Breast epithelium (tissue), 4 donors: ENCODE data around the gene KRTAP4-9. TPM values are rescaled to one million over a fixed set of nuclear protein-coding genes. Genes with fewer than 3 reads are reported as not detected.

Source experiments
- DNase-seq, 2 donors: peaks; one replicate each; pipeline ENCODE4 v3.0.0-alpha.2; 2019; ENCODE audit warnings: low spot score in 2 of 2
- H3K27ac ChIP-seq, 2 donors: fragments of 200-600 bp; sonication (generic) in 1 of 2; one replicate each; pipeline ENCODE4 v1.5.1; 2016 to 2019; ENCODE audit warnings: mild to moderate bottlenecking in 1 of 2
- H3K27me3 ChIP-seq, 2 donors: fragments of 200-600 bp; sonication (generic) in 1 of 2; one replicate each; pipeline versions ENCODE4 v1.5.1 to v1.6.0; 2017 to 2019; ENCODE audit warnings: control low read depth in 1 of 2, mild to moderate bottlenecking in 1 of 2
- H3K36me3 ChIP-seq: fragments of 200-600 bp; one replicate; pipeline ENCODE4 v1.5.1; 2019
- H3K4me1 ChIP-seq, 2 donors: fragments of 200-600 bp; sonication (generic); one replicate each; pipeline ENCODE4 v1.5.1; 2016 to 2019; ENCODE audit warnings: control low read depth in 1 of 2
- H3K4me3 ChIP-seq, 3 donors: fragments of 200-600 bp; sonication (generic); 1 replicate in 2 of 3; 2 replicates in 1 of 3; pipeline ENCODE4 v1.5.1; 2016 to 2019; ENCODE audit warnings: mild to moderate bottlenecking in 3 of 3, moderate library complexity in 2 of 3
- H3K9me3 ChIP-seq, 2 donors: fragments of 200-600 bp; sonication (generic) in 1 of 2; one replicate each; pipeline ENCODE4 v1.5.1; 2016 to 2019; ENCODE audit warnings: control low read depth in 1 of 2
- POLR2A ChIP-seq: fragments of 450-650 bp; IDR thresholded peaks from one replicate; pipeline ENCODE4 v1.6.1; 2016; ENCODE audit warnings: antibody characterized with exemption, mild to moderate bottlenecking, moderate library complexity
- POLR2AphosphoS5 ChIP-seq, 3 donors: sonication (generic); formaldehyde crosslinking; IDR thresholded peaks; one replicate each; pipeline ENCODE4 v1.6.1; 2017; ENCODE audit warnings: antibody characterized with exemption in 3 of 3
- intact Hi-C: fragments of 100-400 bp; cut with DNase I; formaldehyde crosslinking; loops from one replicate; pipeline ENCODE4 v1.15.1; 2023; ENCODE audit warnings: low total_unique reads
- total RNA-seq, 3 donors: library from RNA; depleted of rRNA; stranded (reverse); fragments of >200 nt; gene quantifications; one replicate each; pipeline ENCODE4 v1.1.0, GENCODE V29; 2016
- TF ChIP-seq, protein P1 (sequence below), 3 donors: fragments of 450-650 bp; IDR thresholded peaks; one replicate each; pipeline ENCODE4 v1.5.1; 2016 to 2017; ENCODE audit warnings: antibody characterized with exemption in 3 of 3, mild to moderate bottlenecking in 3 of 3, moderate library complexity in 3 of 3

The KRTAP4-9 gene
- total RNA-seq, 3 donors from 2014 or later = not detected

- no peak for DNase-seq
- TF ChIP-seq, protein P1, sequence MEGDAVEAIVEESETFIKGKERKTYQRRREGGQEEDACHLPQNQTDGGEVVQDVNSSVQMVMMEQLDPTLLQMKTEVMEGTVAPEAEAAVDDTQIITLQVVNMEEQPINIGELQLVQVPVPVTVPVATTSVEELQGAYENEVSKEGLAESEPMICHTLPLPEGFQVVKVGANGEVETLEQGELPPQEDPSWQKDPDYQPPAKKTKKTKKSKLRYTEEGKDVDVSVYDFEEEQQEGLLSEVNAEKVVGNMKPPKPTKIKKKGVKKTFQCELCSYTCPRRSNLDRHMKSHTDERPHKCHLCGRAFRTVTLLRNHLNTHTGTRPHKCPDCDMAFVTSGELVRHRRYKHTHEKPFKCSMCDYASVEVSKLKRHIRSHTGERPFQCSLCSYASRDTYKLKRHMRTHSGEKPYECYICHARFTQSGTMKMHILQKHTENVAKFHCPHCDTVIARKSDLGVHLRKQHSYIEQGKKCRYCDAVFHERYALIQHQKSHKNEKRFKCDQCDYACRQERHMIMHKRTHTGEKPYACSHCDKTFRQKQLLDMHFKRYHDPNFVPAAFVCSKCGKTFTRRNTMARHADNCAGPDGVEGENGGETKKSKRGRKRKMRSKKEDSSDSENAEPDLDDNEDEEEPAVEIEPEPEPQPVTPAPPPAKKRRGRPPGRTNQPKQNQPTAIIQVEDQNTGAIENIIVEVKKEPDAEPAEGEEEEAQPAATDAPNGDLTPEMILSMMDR (IDR thresholded peaks at IDR 0.05) = no peak
- TF ChIP-seq POLR2AphosphoS5 (IDR thresholded peaks at IDR 0.05) (no peak), POLR2A (no peak)
- H3K36me3 ChIP-seq = no peaks in the 10 kb centered on the region
- H3K27ac ChIP-seq = no peak within 1 kb of the TSS
- no peaks in the 10 kb centered on the region for H3K4me1 ChIP-seq
- no peak within 1 kb of the TSS for H3K4me3 ChIP-seq
- intact Hi-C loops = no loop called here
- H3K27me3 ChIP-seq = no peaks in the 10 kb centered on the region
- H3K9me3 ChIP-seq = no peaks in the 10 kb centered on the region
Measured at GRCh38 chr17:41149652-41149985, 44.4 kb downstream of the KRTAP4-9 start, which contains the start of gene KRTAP4-5. KRTAP4-5 (minus strand) TSS chr17:41149825; CDS start chr17:41149767, 58 bp downstream.

DNA sequence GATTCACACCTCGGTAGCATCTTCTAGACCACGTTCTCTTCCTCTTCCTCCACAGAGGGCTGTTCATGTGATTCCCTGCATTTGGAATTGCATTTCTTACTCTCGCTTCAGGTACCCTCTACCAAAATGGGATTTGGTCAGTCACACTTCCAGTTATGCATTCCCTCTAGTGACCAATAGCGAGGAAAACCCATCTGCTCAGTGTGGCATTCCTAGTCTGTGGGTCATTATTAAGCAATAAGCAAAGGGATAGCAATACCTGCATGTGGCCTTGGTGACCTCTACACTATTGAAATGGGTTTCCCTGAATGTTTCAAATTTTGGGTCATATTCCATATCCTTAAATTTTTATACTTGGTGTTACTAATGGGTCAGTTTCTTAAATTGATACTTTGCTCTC, 44.8 kb downstream of the KRTAP4-9 start:
- TF ChIP-seq, protein P1 (IDR thresholded peaks at IDR 0.05) = no peak
- TF ChIP-seq POLR2AphosphoS5 (IDR thresholded peaks at IDR 0.05) = no peak
- TF ChIP-seq POLR2A = no peak
- Histone ChIP-seq H3K4me3 (no peak overlapping the region), H3K9me3 (no peaks in the 10 kb centered on the region), H3K4me1 (no peaks in the 10 kb centered on the region), H3K27ac (no peak overlapping the region), H3K27me3 (no peaks in the 10 kb centered on the region), H3K36me3 (no peaks in the 10 kb centered on the region)
- no peak for DNase-seq
- intact Hi-C loops = no loop called here

GRCh38 chr17:41151525-41151924, 46.3 kb downstream of the KRTAP4-9 start:
- intact Hi-C loops = no loop called here
- H3K9me3 ChIP-seq = no peaks in the 10 kb centered on the region
- no peak for TF ChIP-seq POLR2A
- no peak for DNase-seq
- no peaks in the 10 kb centered on the region for H3K36me3 ChIP-seq
- H3K4me1 ChIP-seq = no peaks in the 10 kb centered on the region
- no peaks in the 10 kb centered on the region for H3K27me3 ChIP-seq
- no peak overlapping the region for H3K4me3 ChIP-seq
- no peak overlapping the region for H3K27ac ChIP-seq

DNA sequence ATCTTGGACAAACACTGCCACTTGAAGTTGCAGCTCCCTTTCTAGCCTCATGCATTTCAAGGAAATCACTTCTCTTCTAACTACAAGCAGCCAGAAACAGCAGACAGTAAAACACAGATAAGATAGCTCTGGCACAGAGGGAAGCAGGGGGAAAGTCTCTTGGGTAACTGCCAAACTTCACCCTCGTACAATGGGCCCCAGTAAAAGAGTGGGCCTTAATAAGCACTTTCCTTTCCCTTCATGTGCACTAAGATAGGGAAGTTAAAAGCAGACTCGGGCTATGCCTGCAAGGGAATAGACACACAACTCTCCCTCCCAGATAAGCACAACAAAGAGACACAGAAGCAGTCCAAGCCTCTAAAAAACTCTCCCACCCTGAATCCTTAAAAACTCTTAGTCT, 48.7 kb downstream of the KRTAP4-9 start:
- Histone ChIP-seq H3K27ac (no peak overlapping the region), H3K4me1 (no peaks in the 10 kb centered on the region), H3K9me3 (no peaks in the 10 kb centered on the region), H3K36me3 (no peaks in the 10 kb centered on the region), H3K27me3 (no peaks in the 10 kb centered on the region), H3K4me3 (no peak overlapping the region)
- no peak for DNase-seq
- TF ChIP-seq, protein P1 (IDR thresholded peaks at IDR 0.05) = no peak
- TF ChIP-seq POLR2A (no peak), POLR2AphosphoS5 (IDR thresholded peaks at IDR 0.05) (no peak)
- intact Hi-C loops = no loop called here

Other genes with a start within 250 kb of the KRTAP4-9 start
- not detected for gene KRT12, start 238.2 kb upstream of the KRTAP4-9 start, total RNA-seq
- gene KRT20, start 220.1 kb upstream of the KRTAP4-9 start, total RNA-seq = 1 to 10 TPM in 1 of 3 donors, not detected in 2; 6.6 TPM
- gene KRT23, start 167.7 kb upstream of the KRTAP4-9 start, total RNA-seq = 10 to 100 TPM in 2 of 3 donors, not detected in 1; 37.7 to 57.5 TPM
- gene KRT39, start 138.4 kb upstream of the KRTAP4-9 start, total RNA-seq = not detected
- gene KRT40, start 121.1 kb upstream of the KRTAP4-9 start, total RNA-seq = under 1 TPM in 1 of 3 donors, not detected in 2; 0.29 TPM
- gene KRTAP3-3, start 111.2 kb upstream of the KRTAP4-9 start, total RNA-seq = not detected
- not detected for gene KRTAP3-2, start 105.5 kb upstream of the KRTAP4-9 start, total RNA-seq
- gene KRTAP3-1, start 96.3 kb upstream of the KRTAP4-9 start, total RNA-seq = not detected
- not detected for gene KRTAP1-5, start 78.2 kb upstream of the KRTAP4-9 start, total RNA-seq
- gene KRTAP1-4, start 75.2 kb upstream of the KRTAP4-9 start, total RNA-seq = not detected
- gene KRTAP1-3, start 70.5 kb upstream of the KRTAP4-9 start, total RNA-seq = not detected
- not detected for gene KRTAP1-1, start 63.9 kb upstream of the KRTAP4-9 start, total RNA-seq
- gene KRTAP2-1, start 58.1 kb upstream of the KRTAP4-9 start, total RNA-seq = not detected
- gene KRTAP2-2, start 50.2 kb upstream of the KRTAP4-9 start, total RNA-seq = not detected
- not detected for gene KRTAP2-3, start 45.3 kb upstream of the KRTAP4-9 start, total RNA-seq
- gene KRTAP2-4, start 39.5 kb upstream of the KRTAP4-9 start, total RNA-seq = not detected
- not detected for gene KRTAP4-7, start 21.2 kb upstream of the KRTAP4-9 start, total RNA-seq
- gene KRTAP4-8, start 7.2 kb upstream of the KRTAP4-9 start, total RNA-seq = not detected
- not detected for gene KRTAP4-16, start 3.2 kb upstream of the KRTAP4-9 start, total RNA-seq
- gene KRTAP4-11, start 13.0 kb downstream of the KRTAP4-9 start, total RNA-seq = not detected
- not detected for gene KRTAP4-12, start 18.8 kb downstream of the KRTAP4-9 start, total RNA-seq
- not detected for gene KRTAP4-6, start 35.2 kb downstream of the KRTAP4-9 start, total RNA-seq
- gene KRTAP4-5, start 44.4 kb downstream of the KRTAP4-9 start, total RNA-seq = not detected
- not detected for gene KRTAP4-4, start 55.4 kb downstream of the KRTAP4-9 start, total RNA-seq
- gene KRTAP4-3, start 62.8 kb downstream of the KRTAP4-9 start, total RNA-seq = not detected
- gene KRTAP4-2, start 72.8 kb downstream of the KRTAP4-9 start, total RNA-seq = not detected
- not detected for gene KRTAP4-1, start 79.5 kb downstream of the KRTAP4-9 start, total RNA-seq
- gene KRTAP9-1, start 84.5 kb downstream of the KRTAP4-9 start, total RNA-seq = not detected
- gene KRTAP9-2, start 121.3 kb downstream of the KRTAP4-9 start, total RNA-seq = not detected
- gene KRTAP9-3, start 127.1 kb downstream of the KRTAP4-9 start, total RNA-seq = not detected
- not detected for gene KRTAP9-8, start 132.6 kb downstream of the KRTAP4-9 start, total RNA-seq
- gene KRTAP9-4, start 144.3 kb downstream of the KRTAP4-9 start, total RNA-seq = not detected
- not detected for gene KRTAP9-9, start 150.0 kb downstream of the KRTAP4-9 start, total RNA-seq
- gene KRTAP9-6, start 160.0 kb downstream of the KRTAP4-9 start, total RNA-seq = not detected
- not detected for gene KRTAP9-7, start 170.3 kb downstream of the KRTAP4-9 start, total RNA-seq
- gene KRTAP29-1, start 197.5 kb downstream of the KRTAP4-9 start, total RNA-seq = not detected
- gene KRTAP16-1, start 203.9 kb downstream of the KRTAP4-9 start, total RNA-seq = not detected
- gene KRTAP17-1, start 210.3 kb downstream of the KRTAP4-9 start, total RNA-seq = not detected
- not detected for gene KRT33A, start 245.4 kb downstream of the KRTAP4-9 start, total RNA-seq